H9 (cell line): ENCODE results near the gene ZNF512. TPM values are rescaled to one million over a fixed set of nuclear protein-coding genes. Genes with fewer than 3 reads are reported as not detected.

Experiments
- DNase-seq: peaks from one replicate; pipeline ENCODE4 v3.0.0-alpha.2; 2017
- H2AFZ ChIP-seq: one replicate; pipeline ENCODE4 v1.6.1; 2013; ENCODE audit warnings: mild to moderate bottlenecking, low read length, control low read depth, moderate library complexity
- H2AK5ac ChIP-seq: 2 replicates; pipeline ENCODE4 v1.6.1; 2013; ENCODE audit warnings: low read length, control low read depth, mixed read lengths; ENCODE audit not compliant: insufficient read length
- H2BK120ac ChIP-seq: one replicate; pipeline ENCODE4 v1.6.1; 2013; ENCODE audit warnings: low read depth, mild to moderate bottlenecking, low read length, control low read depth, inconsistent platforms; ENCODE audit not compliant: poor library complexity, severe bottlenecking
- H2BK12ac ChIP-seq: 2 replicates; pipeline ENCODE4 v1.6.1; 2013; ENCODE audit warnings: low read length, control low read depth, mixed read lengths, low read depth; ENCODE audit not compliant: insufficient read length
- H2BK15ac ChIP-seq: 2 replicates; pipeline ENCODE4 v1.6.1; 2013; ENCODE audit warnings: low read depth, low read length, control low read depth
- H2BK20ac ChIP-seq: one replicate; pipeline ENCODE4 v1.6.1; 2013; ENCODE audit warnings: low read depth, mild to moderate bottlenecking, low read length, control low read depth, inconsistent platforms; ENCODE audit not compliant: poor library complexity, severe bottlenecking
- H2BK5ac ChIP-seq: 2 replicates; pipeline ENCODE4 v1.6.1; 2013; ENCODE audit warnings: low read length, control low read depth, mixed read lengths; ENCODE audit not compliant: insufficient read length
- H3K14ac ChIP-seq: 2 replicates; pipeline ENCODE4 v1.6.1; 2013; ENCODE audit warnings: low read length, control low read depth; ENCODE audit not compliant: insufficient read depth
- H3K18ac ChIP-seq: 2 replicates; pipeline ENCODE4 v1.6.1; 2013; ENCODE audit warnings: low read depth, mild to moderate bottlenecking, mixed read lengths, low read length, control low read depth; ENCODE audit not compliant: insufficient read length
- H3K23ac ChIP-seq: 2 replicates; pipeline ENCODE4 v1.6.1; 2013; ENCODE audit warnings: low read length, control low read depth, mixed read lengths, low read depth; ENCODE audit not compliant: insufficient read length
- H3K23me2 ChIP-seq: 2 replicates; pipeline ENCODE4 v1.6.1; 2013; ENCODE audit warnings: low read depth, mild to moderate bottlenecking, mixed read lengths, low read length, control low read depth; ENCODE audit not compliant: insufficient read length, poor library complexity, severe bottlenecking
- H3K27ac ChIP-seq: 2 replicates; pipeline ENCODE4 v1.5.1; 2013; ENCODE audit warnings: low read length, control low read depth, mixed read lengths, low read depth; ENCODE audit not compliant: insufficient read length
- H3K27me3 ChIP-seq: 2 replicates; pipeline ENCODE4 v1.6.1; 2013; ENCODE audit warnings: low read length, control low read depth, inconsistent platforms; ENCODE audit not compliant: insufficient read depth
- H3K4ac ChIP-seq: 2 replicates; pipeline ENCODE4 v1.6.1; 2013; ENCODE audit warnings: low read depth, mild to moderate bottlenecking, control low read depth, inconsistent platforms, low read length, moderate library complexity
- H3K4me1 ChIP-seq: 2 replicates; pipeline ENCODE4 v1.6.1; 2013; ENCODE audit warnings: low read length, control low read depth, inconsistent platforms; ENCODE audit not compliant: insufficient read depth
- H3K4me2 ChIP-seq: 2 replicates; pipeline ENCODE4 v1.6.1; 2013; ENCODE audit warnings: low read length, control low read depth, mixed read lengths; ENCODE audit not compliant: insufficient read length, insufficient read depth
- H3K56ac ChIP-seq: 2 replicates; pipeline ENCODE4 v1.6.1; 2013; ENCODE audit warnings: low read depth, mild to moderate bottlenecking, mixed read lengths, low read length, control low read depth; ENCODE audit not compliant: insufficient read length
- H3K79me1 ChIP-seq: 2 replicates; pipeline ENCODE4 v1.6.1; 2013; ENCODE audit warnings: low read depth, mild to moderate bottlenecking, moderate library complexity, low read length, control low read depth, inconsistent platforms; ENCODE audit not compliant: insufficient read depth, poor library complexity, severe bottlenecking
- H3K79me2 ChIP-seq: 2 replicates; pipeline ENCODE4 v1.6.1; 2013; ENCODE audit warnings: low read length, control low read depth, inconsistent platforms; ENCODE audit not compliant: insufficient read depth
- H3K9ac ChIP-seq: 2 replicates; pipeline ENCODE4 v1.6.1; 2013; ENCODE audit warnings: low read length, control low read depth, mixed read lengths; ENCODE audit not compliant: insufficient read length; ENCODE audit errors: extremely low read depth
- H3K9me3 ChIP-seq: one replicate; pipeline ENCODE4 v1.6.1; 2013; ENCODE audit warnings: low read depth, low read length, inconsistent platforms; ENCODE audit not compliant: control insufficient read depth
- H3T11ph ChIP-seq: one replicate; pipeline ENCODE4 v1.6.1; 2013; ENCODE audit warnings: mild to moderate bottlenecking, low read length, control low read depth, inconsistent platforms
- H4K20me1 ChIP-seq: one replicate; pipeline ENCODE4 v1.6.1; 2013; ENCODE audit not compliant: control insufficient read depth, insufficient read length, insufficient read depth
- H4K5ac ChIP-seq: 2 replicates; pipeline ENCODE4 v1.6.1; 2013; ENCODE audit warnings: low read depth, mild to moderate bottlenecking, mixed read lengths, low read length, control low read depth; ENCODE audit not compliant: insufficient read length
- H4K8ac ChIP-seq: replicated peaks from 2 replicates; pipeline ENCODE4 v1.6.1; 2013; ENCODE audit warnings: low read length, control low read depth, mixed read lengths, low read depth; ENCODE audit not compliant: insufficient read length
- H4K91ac ChIP-seq: 2 replicates; pipeline ENCODE4 v1.6.1; 2013; ENCODE audit warnings: low read depth, mild to moderate bottlenecking, moderate library complexity, mixed read lengths, low read length, control low read depth; ENCODE audit not compliant: insufficient read length
- H3K27ac Mint-ChIP-seq, 3 experiments: 2 replicates in 2 of 3; 3 replicates in 1 of 3; pipeline ENCODE4 v1.8.0; 2020 to 2021; ENCODE audit warnings: mixed read lengths in 3 of 3, mild to moderate bottlenecking in 1 of 3, moderate library complexity in 1 of 3
- H3K27me3 Mint-ChIP-seq: 2 replicates; pipeline ENCODE4 v1.8.0; 2021; ENCODE audit warnings: low read depth, mild to moderate bottlenecking, moderate library complexity, mixed read lengths
- H3K36me3 Mint-ChIP-seq, 3 experiments: 2 replicates in 2 of 3; 3 replicates in 1 of 3; pipeline ENCODE4 v1.8.0; 2020 to 2021; ENCODE audit warnings: low read depth in 3 of 3, mixed read lengths in 3 of 3; ENCODE audit not compliant: insufficient read depth in 1 of 3
- H3K4me1 Mint-ChIP-seq, 2 experiments: 2 replicates each; pipeline ENCODE4 v1.8.0; 2020; ENCODE audit warnings: mixed read lengths in 2 of 2
- H3K4me3 Mint-ChIP-seq, 2 experiments: 2 replicates in 1 of 2; 3 replicates in 1 of 2; pipeline ENCODE4 v1.8.0; 2020 to 2021; ENCODE audit warnings: mild to moderate bottlenecking in 2 of 2, mixed read lengths in 2 of 2, moderate library complexity in 1 of 2
- H3K9me3 Mint-ChIP-seq, 2 experiments: 2 replicates in 1 of 2; 3 replicates in 1 of 2; pipeline ENCODE4 v1.8.0; 2020; ENCODE audit warnings: mild to moderate bottlenecking in 2 of 2, mixed read lengths in 2 of 2, moderate library complexity in 1 of 2
- WGBS: extraction: QIAGEN DNeasy Blood & Tissue Kit; methylation state at CpG from one replicate; pipeline ENCODE4 v1.1.7; 2013; ENCODE audit warnings: missing lambda C conversion rate, low lambda C conversion rate, mixed read lengths; ENCODE audit not compliant: insufficient read length; ENCODE audit errors: extremely low coverage; 5-methylcytosine and 5-hydroxymethylcytosine counted together
- total RNA-seq: library from RNA; stranded (reverse); gene quantifications from 2 replicates; pipeline ENCODE4 v1.2.1, GENCODE V29; 2021
- TF ChIP-seq, protein P1 (sequence below): fragments of 200-600 bp; sonication (generic); conservative IDR thresholded peaks from 3 replicates; pipeline ENCODE4 v1.8.0; 2021; ENCODE audit warnings: antibody characterized with exemption, mild to moderate bottlenecking

Gene ZNF512
- total RNA-seq, 1 experiment from 2014 or later: 38.2 TPM

DNA sequence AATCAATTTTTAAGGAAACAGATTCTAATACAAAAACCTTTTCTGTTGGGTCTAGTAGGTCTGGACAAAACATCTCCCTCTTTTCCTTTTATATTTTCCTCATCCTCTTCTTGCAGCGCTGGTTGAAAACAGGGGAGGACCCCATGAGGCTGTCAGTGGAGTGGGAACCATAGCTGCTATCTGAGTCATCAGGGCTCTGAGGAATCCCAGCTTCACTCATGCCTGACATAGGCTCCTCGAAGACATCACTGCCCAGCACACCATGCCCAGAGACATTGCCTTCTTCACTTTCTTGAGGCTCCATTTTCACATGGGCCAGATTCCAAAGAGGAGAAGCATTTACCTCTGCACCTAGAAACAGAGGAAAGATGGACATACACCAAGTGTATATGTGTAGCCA, 70.6 kb downstream of the ZNF512 start:
- Histone ChIP-seq H2AFZ (no peak overlapping the region), H3K27me3 (no peaks in the 10 kb centered on the region), H2AK5ac (no peak overlapping the region), H3K79me1 (no peaks in the 10 kb centered on the region), H4K20me1 (no peaks in the 10 kb centered on the region), H3K23ac (no peak overlapping the region), H3K9ac (no peak overlapping the region), H3K9me3 (no peaks in the 10 kb centered on the region), H4K91ac (no peak overlapping the region), H3K4me2 (no peak overlapping the region), H3K4me1 (no peaks in the 10 kb centered on the region), H2BK20ac (no peak overlapping the region), H2BK15ac (no peak overlapping the region), H4K5ac (no peak overlapping the region), H3K27ac (no peak overlapping the region), H3K56ac (no peak overlapping the region), H2BK5ac (no peak overlapping the region), H3K4ac (no peak overlapping the region), H2BK120ac (no peak overlapping the region), H3K18ac (no peak overlapping the region), H3K79me2 (no peaks in the 10 kb centered on the region), H3T11ph (no peak overlapping the region), H3K23me2 (no peaks in the 10 kb centered on the region), H2BK12ac (no peak overlapping the region), H3K14ac (no peak overlapping the region), H4K8ac (no peak overlapping the region)
- WGBS: no CpG with 5 or more reads among the region's 2 CpGs
- Mint-ChIP-seq H3K36me3 (peaks cover 15 to 79% (median 66%) of the 10 kb centered on the region in 3 experiments; a peak in 6 of 7 replicates), H3K9me3 (no peaks in the 10 kb centered on the region), H3K27me3 (no peaks in the 10 kb centered on the region), H3K27ac (peak overlapping the region in 1 of 3 experiments; percentile 28; a peak in 1 of 7 replicates), H3K4me1 (peaks cover 10 to 14% of the 10 kb centered on the region in 2 experiments), H3K4me3 (no peak overlapping the region)
- no peak for DNase-seq
- TF ChIP-seq, protein P1, sequence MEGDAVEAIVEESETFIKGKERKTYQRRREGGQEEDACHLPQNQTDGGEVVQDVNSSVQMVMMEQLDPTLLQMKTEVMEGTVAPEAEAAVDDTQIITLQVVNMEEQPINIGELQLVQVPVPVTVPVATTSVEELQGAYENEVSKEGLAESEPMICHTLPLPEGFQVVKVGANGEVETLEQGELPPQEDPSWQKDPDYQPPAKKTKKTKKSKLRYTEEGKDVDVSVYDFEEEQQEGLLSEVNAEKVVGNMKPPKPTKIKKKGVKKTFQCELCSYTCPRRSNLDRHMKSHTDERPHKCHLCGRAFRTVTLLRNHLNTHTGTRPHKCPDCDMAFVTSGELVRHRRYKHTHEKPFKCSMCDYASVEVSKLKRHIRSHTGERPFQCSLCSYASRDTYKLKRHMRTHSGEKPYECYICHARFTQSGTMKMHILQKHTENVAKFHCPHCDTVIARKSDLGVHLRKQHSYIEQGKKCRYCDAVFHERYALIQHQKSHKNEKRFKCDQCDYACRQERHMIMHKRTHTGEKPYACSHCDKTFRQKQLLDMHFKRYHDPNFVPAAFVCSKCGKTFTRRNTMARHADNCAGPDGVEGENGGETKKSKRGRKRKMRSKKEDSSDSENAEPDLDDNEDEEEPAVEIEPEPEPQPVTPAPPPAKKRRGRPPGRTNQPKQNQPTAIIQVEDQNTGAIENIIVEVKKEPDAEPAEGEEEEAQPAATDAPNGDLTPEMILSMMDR: no peak
